KG1 (cell line): Measurements from ENCODE around the gene COL9A1.
"Not testable (repeated sequence)": the region's sequence is repeated elsewhere in the genome, so short reads cannot be mapped to it uniquely, and the experiment has no call there.

Experiments
- DNase-seq: peaks from one replicate; lab custom pipeline; 2025; lab: John Stamatoyannopoulos, UW

The COL9A1 gene

GRCh38 chr6:70303034-70303525, at the start of gene COL9A1:
Gene COL9A1 (minus strand): TSS chr6:70303084. CDS start chr6:70302924, 160 bp downstream.
- DNase-seq: no peak

GRCh38 chr6:70351461-70351860, 48.6 kb upstream of the COL9A1 start:
- no peak for DNase-seq

GRCh38 chr6:70345619-70346018, 42.7 kb upstream of the COL9A1 start:
- DNase-seq: no peak

- DNase-seq: no peak
These were observed 40.4 kb upstream of the COL9A1 start for GRCh38 chr6:70343313-70343712.

- DNase-seq: not testable (repeated sequence)
These were observed 36.9 kb upstream of the COL9A1 start for GRCh38 chr6:70339810-70340209.

- no peak for DNase-seq
These were observed 35.9 kb upstream of the COL9A1 start for GRCh38 chr6:70338775-70339174.

- DNase-seq: no peak
These were observed 34.8 kb upstream of the COL9A1 start for GRCh38 chr6:70337743-70338105.

- DNase-seq: no peak
These were observed 34.3 kb upstream of the COL9A1 start for GRCh38 chr6:70336996-70337742.

GRCh38 chr6:70327036-70327435, 24.2 kb upstream of the COL9A1 start:
- no peak for DNase-seq

GRCh38 chr6:70325009-70325408, 22.1 kb upstream of the COL9A1 start:
- no peak for DNase-seq

GRCh38 chr6:70317799-70318198, 14.9 kb upstream of the COL9A1 start:
- DNase-seq: not testable (repeated sequence)

GRCh38 chr6:70315079-70315751, 12.3 kb upstream of the COL9A1 start:
- DNase-seq: no peak

GRCh38 chr6:70314296-70314695, 11.4 kb upstream of the COL9A1 start:
- no peak for DNase-seq

GRCh38 chr6:70312165-70312745, 9.4 kb upstream of the COL9A1 start:
- no peak for DNase-seq

- peak; percentile 32 for DNase-seq
These were observed 7.3 kb upstream of the COL9A1 start for GRCh38 chr6:70310063-70310694.

- DNase-seq: no peak
These were observed 6.4 kb upstream of the COL9A1 start for GRCh38 chr6:70309243-70309642.

- not testable (repeated sequence) for DNase-seq
These were observed 5.3 kb upstream of the COL9A1 start for GRCh38 chr6:70308142-70308541.

GRCh38 chr6:70307008-70307407, 4.1 kb upstream of the COL9A1 start:
- no peak for DNase-seq

GRCh38 chr6:70304616-70305015, 1.7 kb upstream of the COL9A1 start:
- no peak for DNase-seq

- no peak for DNase-seq
These were observed 3.4 kb downstream of the COL9A1 start for GRCh38 chr6:70299456-70299855.

GRCh38 chr6:70298068-70298467, 4.8 kb downstream of the COL9A1 start:
- DNase-seq: no peak

- DNase-seq: no peak
These were observed 10.7 kb downstream of the COL9A1 start for GRCh38 chr6:70292193-70292592.

GRCh38 chr6:70289299-70289698, 13.6 kb downstream of the COL9A1 start:
- DNase-seq: no peak
